Erythroblast (primary cell): ENCODE measurements around the gene PSORS1C2.

Experiments used
- GATA1 ChIP-seq: IDR thresholded peaks from 2 replicates; pipeline ENCODE4 v1.6.1; 2011; ENCODE audit warnings: low read depth, mild to moderate bottlenecking, control low read depth, low read length, moderate library complexity
- POLR2A ChIP-seq: IDR thresholded peaks from 2 replicates; pipeline ENCODE4 v1.6.1; 2011; ENCODE audit warnings: mild to moderate bottlenecking, low read length

DNA sequence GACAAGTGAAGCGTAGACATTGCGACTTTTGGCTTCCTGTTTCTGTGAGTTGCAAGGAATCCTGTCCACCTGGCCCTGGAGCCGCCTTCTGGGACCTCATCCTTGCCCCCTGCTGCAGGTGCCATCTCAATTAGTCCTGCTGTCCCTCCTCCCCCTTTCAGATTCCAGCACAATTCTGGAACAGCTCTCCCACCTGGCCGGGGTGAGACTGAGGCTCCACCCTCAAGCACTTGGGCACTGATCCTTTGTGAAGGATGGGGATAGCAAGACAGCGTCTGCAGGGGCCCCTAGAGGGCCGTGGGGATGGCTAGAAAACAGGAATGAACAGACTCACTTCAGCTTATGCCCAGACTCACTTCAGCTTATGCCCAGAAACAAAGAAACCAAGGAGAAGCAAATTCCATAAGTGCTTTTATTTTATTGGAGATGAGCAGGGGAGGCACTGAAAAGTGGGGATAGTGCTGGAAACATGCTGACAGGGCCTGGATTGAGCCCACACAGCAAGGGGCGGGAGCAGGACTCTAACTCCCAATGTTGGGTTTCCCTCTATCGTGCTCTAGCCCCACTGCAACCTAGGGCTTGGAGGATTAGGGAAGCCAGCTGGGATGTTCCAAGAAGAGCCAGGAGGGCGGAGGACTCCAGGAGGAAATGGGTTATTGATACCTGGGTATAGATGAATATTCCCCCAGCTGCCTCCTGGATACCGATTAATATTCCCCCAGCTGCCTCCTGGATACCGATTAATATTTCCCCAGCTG, 27.9 kb downstream of the PSORS1C2 start:
- TF ChIP-seq POLR2A (no peak), GATA1 (no peak)
